ENCODE results near the gene MB.

MB gene

DNA sequence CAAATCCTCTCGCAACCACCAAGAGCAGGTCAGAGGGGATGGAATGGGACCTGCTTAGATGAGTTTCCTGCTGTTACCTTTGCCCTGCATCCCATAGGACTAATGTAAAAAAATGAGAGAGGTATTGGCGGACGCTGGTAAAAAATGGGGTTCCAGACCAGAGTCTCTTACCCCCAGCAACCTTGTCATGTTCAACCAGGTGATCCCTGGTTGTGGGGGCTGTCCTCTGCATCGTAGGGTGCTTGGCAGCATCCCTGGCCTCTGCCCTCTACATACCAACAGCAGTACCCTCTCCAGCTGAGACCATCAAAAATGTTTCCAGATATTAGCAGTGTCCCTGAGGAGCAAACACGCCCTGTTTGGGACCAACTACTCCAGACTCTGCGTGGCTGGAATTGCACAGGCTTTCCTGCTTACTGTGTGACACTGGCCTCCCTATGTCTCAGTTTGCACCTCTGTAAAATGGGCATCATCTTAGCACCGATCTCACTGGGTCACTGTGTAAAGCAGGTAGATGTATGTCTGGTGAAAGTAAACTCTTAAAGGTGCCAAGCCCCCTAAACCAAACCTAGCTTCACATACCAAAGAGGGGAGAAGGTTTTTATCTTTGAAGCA lies 32.6 kb upstream of the MB start:
- H3K4me3 Mint-ChIP-seq = no peak overlapping the region
- H3K36me3 Mint-ChIP-seq (ENCODE audit: low read depth) = no peaks in the 10 kb centered on the region
- no peak for DNase-seq
- H3K9me3 Mint-ChIP-seq = peaks cover 5% of the 10 kb centered on the region
- peaks cover 16% of the 10 kb centered on the region for H3K4me1 Mint-ChIP-seq
- no peak overlapping the region for H3K27ac Mint-ChIP-seq
- H3K27me3 Mint-ChIP-seq (ENCODE audit: low read depth, poor library complexity) = no peaks in the 10 kb centered on the region
- TF ChIP-seq CTCF (IDR thresholded peaks at IDR 0.05) = no peak

- no peak overlapping the region for H3K4me3 Mint-ChIP-seq
- no peaks in the 10 kb centered on the region for H3K36me3 Mint-ChIP-seq (ENCODE audit: low read depth)
- no peak for TF ChIP-seq CTCF (IDR thresholded peaks at IDR 0.05)
- H3K4me1 Mint-ChIP-seq = peaks cover 16% of the 10 kb centered on the region
- peaks cover 5% of the 10 kb centered on the region for H3K9me3 Mint-ChIP-seq
- DNase-seq = no peak
- no peak overlapping the region for H3K27ac Mint-ChIP-seq
- no peaks in the 10 kb centered on the region for H3K27me3 Mint-ChIP-seq (ENCODE audit: low read depth, poor library complexity)
These were observed 32.0 kb upstream of the MB start for GRCh38 chr22:35649026-35649553.

- Mint-ChIP-seq H3K4me1 (peaks cover 16% of the 10 kb centered on the region), H3K4me3 (no peak within 1 kb of the TSS), H3K9me3 (peaks cover 5% of the 10 kb centered on the region), H3K36me3 (ENCODE audit: low read depth) (no peaks in the 10 kb centered on the region), H3K27me3 (ENCODE audit: low read depth, poor library complexity) (no peaks in the 10 kb centered on the region), H3K27ac (no peak within 1 kb of the TSS)
- DNase-seq = no peak
- no peak for TF ChIP-seq CTCF (IDR thresholded peaks at IDR 0.05)
These were observed 31.2 kb upstream of the MB start, which contains the start of gene APOL6 for GRCh38 chr22:35648066-35649025. TSS of gene APOL6 (plus strand) at chr22:35648446. CDS start at chr22:35656426, 7,980 bp downstream.

GRCh38 chr22:35645646-35646045 lies 28.5 kb upstream of the MB start:
- TF ChIP-seq CTCF (IDR thresholded peaks at IDR 0.05) = no peak
- H3K36me3 Mint-ChIP-seq (ENCODE audit: low read depth) = no peaks in the 10 kb centered on the region
- H3K4me1 Mint-ChIP-seq = peaks cover 25% of the 10 kb centered on the region
- H3K27me3 Mint-ChIP-seq (ENCODE audit: low read depth, poor library complexity) = peaks cover 6% of the 10 kb centered on the region
- DNase-seq = no peak
- H3K27ac Mint-ChIP-seq = no peak overlapping the region
- H3K4me3 Mint-ChIP-seq = no peak overlapping the region
- H3K9me3 Mint-ChIP-seq = no peaks in the 10 kb centered on the region

- no peak for DNase-seq
- Mint-ChIP-seq H3K4me3 (no peak overlapping the region), H3K27me3 (ENCODE audit: low read depth, poor library complexity) (peaks cover 9% of the 10 kb centered on the region), H3K9me3 (no peaks in the 10 kb centered on the region), H3K36me3 (ENCODE audit: low read depth) (no peaks in the 10 kb centered on the region), H3K4me1 (peaks cover 23% of the 10 kb centered on the region), H3K27ac (no peak overlapping the region)
- TF ChIP-seq CTCF (IDR thresholded peaks at IDR 0.05) = no peak
These were observed 26.9 kb upstream of the MB start for GRCh38 chr22:35643991-35644390.
